Measurements from ENCODE around the gene MTUS2. TPM values are rescaled to one million over a fixed set of nuclear protein-coding genes. Genes with fewer than 3 reads are reported as not detected.

The MTUS2 gene
- total RNA-seq, 2 donors from 2014 or later: not detected

- Mint-ChIP-seq H3K9me3 (no peaks in the 10 kb centered on the region), H3K36me3 (no peaks in the 10 kb centered on the region), H3K27ac (no peak overlapping the region)
- ATAC-seq: no peak
- no peak for DNase-seq (ENCODE audit: low spot score in 2 of 2)
Observed at GRCh38 chr13:28843639-28844038, 23.5 kb downstream of the MTUS2 start.

GRCh38 chr13:28849441-28849840 lies 29.3 kb downstream of the MTUS2 start:
- Mint-ChIP-seq H3K36me3 (no peaks in the 10 kb centered on the region), H3K27ac (no peak overlapping the region), H3K9me3 (no peaks in the 10 kb centered on the region)
- ATAC-seq (no peak), DNase-seq (ENCODE audit: low spot score in 2 of 2) (no peak)

GRCh38 chr13:28850226-28850625 lies 30.1 kb downstream of the MTUS2 start:
- H3K27ac Mint-ChIP-seq: no peak overlapping the region
- H3K36me3 Mint-ChIP-seq: no peaks in the 10 kb centered on the region
- no peak for DNase-seq (ENCODE audit: low spot score in 2 of 2)
- ATAC-seq: no peak
- peaks cover 0 to under 1% of the 10 kb centered on the region in 2 donors for H3K9me3 Mint-ChIP-seq

DNA sequence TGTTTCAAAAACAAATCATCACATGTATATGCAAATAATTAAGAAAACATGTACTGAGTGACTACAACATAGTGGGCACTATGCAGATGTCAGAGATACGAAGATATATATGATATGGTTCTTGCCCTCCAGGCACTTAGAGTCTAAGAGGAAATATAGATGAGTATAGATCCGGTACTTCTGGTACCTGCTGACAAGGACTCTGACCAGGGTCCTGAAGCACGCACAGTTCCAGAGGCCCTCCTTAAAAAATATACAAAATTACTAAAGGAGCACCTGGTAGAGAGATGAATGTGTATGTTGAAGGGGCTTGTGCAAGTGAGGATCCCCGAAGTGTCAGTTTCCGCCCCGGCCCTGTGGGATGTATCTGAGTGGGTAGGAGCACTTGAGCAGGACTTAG lies 31.3 kb downstream of the MTUS2 start:
- DNase-seq (ENCODE audit: low spot score in 2 of 2) (no peak), ATAC-seq (no peak)
- no peaks in the 10 kb centered on the region for H3K36me3 Mint-ChIP-seq
- no peak overlapping the region for H3K27ac Mint-ChIP-seq
- peaks cover 0 to 3% of the 10 kb centered on the region in 2 donors for H3K9me3 Mint-ChIP-seq

- H3K36me3 Mint-ChIP-seq: no peaks in the 10 kb centered on the region
- no peak for DNase-seq (ENCODE audit: low spot score in 2 of 2)
- no peak overlapping the region for H3K27ac Mint-ChIP-seq
- H3K9me3 Mint-ChIP-seq: peaks cover 0 to 3% of the 10 kb centered on the region in 2 donors
- no peak for ATAC-seq
Observed at GRCh38 chr13:28854657-28855056, 34.5 kb downstream of the MTUS2 start.

GRCh38 chr13:28856287-28856686 lies 36.1 kb downstream of the MTUS2 start:
- ATAC-seq (no peak), DNase-seq (ENCODE audit: low spot score in 2 of 2) (no peak)
- no peak overlapping the region for H3K27ac Mint-ChIP-seq
- no peaks in the 10 kb centered on the region for H3K36me3 Mint-ChIP-seq
- H3K9me3 Mint-ChIP-seq: peaks cover 0 to 3% of the 10 kb centered on the region in 2 donors

DNA sequence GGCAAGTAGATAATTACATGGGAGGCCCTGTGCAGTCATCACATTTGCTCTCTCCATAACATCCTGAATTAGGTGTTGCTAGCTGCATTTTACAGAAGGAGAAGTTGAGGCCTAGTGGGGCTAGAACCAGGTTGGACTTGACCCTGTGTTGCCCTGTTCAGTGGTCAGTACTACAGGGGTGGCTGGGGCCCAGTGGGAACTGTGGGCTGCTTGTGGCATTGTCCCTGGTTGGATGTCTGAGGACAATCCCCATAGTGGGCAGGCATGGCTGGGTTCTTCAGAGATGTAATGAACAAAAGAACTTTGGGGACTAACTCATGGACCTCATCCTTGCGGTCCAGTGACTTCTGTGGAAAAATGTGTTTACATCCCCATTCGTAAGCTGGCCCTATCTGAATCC lies 38.9 kb downstream of the MTUS2 start:
- H3K36me3 Mint-ChIP-seq: no peaks in the 10 kb centered on the region
- H3K9me3 Mint-ChIP-seq: peaks cover 0 to 3% of the 10 kb centered on the region in 2 donors
- ATAC-seq: no peak
- no peak overlapping the region for H3K27ac Mint-ChIP-seq
- DNase-seq (ENCODE audit: low spot score in 2 of 2): no peak

DNA sequence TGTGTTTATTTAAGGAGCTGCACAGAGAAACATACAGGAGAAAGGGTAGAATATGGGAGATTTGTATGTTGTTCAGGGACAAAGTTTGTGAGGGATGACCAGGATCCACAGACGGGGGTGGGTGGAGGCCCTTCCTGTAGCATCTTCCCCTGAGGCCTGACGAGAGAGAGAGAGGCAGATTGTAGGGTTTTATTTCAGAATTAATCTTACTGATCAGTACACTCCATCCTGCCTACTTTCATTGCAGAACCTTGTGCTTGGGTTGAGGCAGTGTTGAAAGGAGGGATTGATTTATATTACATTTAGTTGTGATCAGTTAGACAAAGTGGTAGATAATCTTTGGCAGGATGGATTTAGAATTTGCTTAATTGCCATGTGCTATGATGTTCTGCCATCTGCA lies 39.6 kb downstream of the MTUS2 start:
- Mint-ChIP-seq H3K27ac (no peak overlapping the region), H3K9me3 (peaks cover 0 to 3% of the 10 kb centered on the region in 2 donors), H3K36me3 (no peaks in the 10 kb centered on the region)
- ATAC-seq (no peak), DNase-seq (ENCODE audit: low spot score in 2 of 2) (no peak)

DNA sequence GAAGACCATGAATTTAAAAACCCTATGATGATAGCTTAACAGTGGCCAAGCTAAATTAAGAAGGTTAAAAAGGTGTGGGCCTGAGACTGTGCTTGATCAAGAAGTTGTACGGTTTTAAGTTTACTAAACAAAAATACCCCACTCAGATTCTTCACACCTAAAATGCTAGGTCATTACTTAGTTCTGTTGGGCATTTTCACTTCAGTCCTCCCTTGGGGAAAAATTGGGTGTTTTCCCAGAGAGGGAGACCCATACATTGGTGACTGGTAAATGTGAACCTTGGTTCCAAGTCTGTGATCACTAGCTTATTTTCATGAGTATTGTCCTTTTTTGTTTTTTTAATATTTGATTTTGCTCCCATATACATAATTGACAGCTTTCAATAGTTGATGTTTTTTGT lies 44.4 kb downstream of the MTUS2 start:
- DNase-seq (ENCODE audit: low spot score in 2 of 2): no peak
- no peaks in the 10 kb centered on the region for H3K9me3 Mint-ChIP-seq
- no peak overlapping the region for H3K27ac Mint-ChIP-seq
- ATAC-seq: no peak
- H3K36me3 Mint-ChIP-seq: no peaks in the 10 kb centered on the region

GRCh38 chr13:28865149-28865744 lies 45.1 kb downstream of the MTUS2 start:
- H3K27ac Mint-ChIP-seq: no peak overlapping the region
- no peak for DNase-seq (ENCODE audit: low spot score in 2 of 2)
- no peaks in the 10 kb centered on the region for H3K36me3 Mint-ChIP-seq
- no peaks in the 10 kb centered on the region for H3K9me3 Mint-ChIP-seq
- no peak for ATAC-seq

DNA sequence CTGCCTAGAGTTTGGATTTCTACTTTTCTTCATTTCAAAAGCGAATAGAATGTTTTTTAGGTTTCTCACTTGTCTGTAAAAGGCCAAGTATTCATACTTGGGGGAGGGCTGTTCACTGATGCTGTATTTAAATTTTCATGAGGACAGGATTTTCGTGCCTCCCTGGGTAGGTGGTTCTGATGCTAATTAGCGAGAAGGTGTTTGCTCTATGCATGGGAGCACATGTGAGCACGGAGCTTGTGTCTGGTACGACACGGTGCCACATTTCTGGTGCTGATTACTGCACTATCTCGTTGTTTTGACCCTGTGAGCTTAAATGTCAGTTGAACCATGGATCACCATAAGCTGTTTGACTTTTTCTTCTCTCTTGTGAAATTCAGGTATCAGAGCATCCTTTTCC lies 45.8 kb downstream of the MTUS2 start:
- ATAC-seq: no peak
- Mint-ChIP-seq H3K9me3 (no peaks in the 10 kb centered on the region), H3K36me3 (no peaks in the 10 kb centered on the region), H3K27ac (no peak overlapping the region)
- no peak for DNase-seq (ENCODE audit: low spot score in 2 of 2)

- peaks cover 3 to 4% of the 10 kb centered on the region in 2 donors for H3K36me3 Mint-ChIP-seq
- H3K27ac Mint-ChIP-seq: no peak overlapping the region
- DNase-seq (ENCODE audit: low spot score in 2 of 2) (no peak), ATAC-seq (no peak)
- H3K9me3 Mint-ChIP-seq: peaks cover 3 to 9% of the 10 kb centered on the region in 2 donors
Observed at GRCh38 chr13:28866932-28867331, 46.8 kb downstream of the MTUS2 start.

DNA sequence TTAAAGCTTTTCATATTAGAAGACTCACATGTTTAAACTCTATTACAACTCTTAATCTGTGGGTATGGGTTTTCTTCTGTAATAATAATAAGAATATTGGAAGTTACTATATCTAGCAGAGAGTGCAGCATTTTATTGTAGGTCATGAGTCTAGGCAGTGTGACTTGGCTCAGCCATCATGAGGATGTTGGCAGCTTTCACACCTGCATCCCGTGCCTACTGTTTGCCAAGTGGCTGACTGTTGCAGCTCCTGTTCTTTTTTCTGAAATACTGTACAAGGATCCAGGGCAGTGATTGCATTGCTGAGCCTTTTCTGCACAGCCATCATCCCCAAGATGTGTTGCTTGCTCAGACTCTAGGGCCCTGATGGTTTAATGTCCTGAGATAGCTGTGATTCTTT lies 47.4 kb downstream of the MTUS2 start:
- Mint-ChIP-seq H3K9me3 (peaks cover 10 to 16% of the 10 kb centered on the region in 2 donors), H3K27ac (no peak overlapping the region), H3K36me3 (peaks cover 9% of the 10 kb centered on the region in 2 donors)
- DNase-seq (ENCODE audit: low spot score in 2 of 2): no peak
- no peak for ATAC-seq

DNA sequence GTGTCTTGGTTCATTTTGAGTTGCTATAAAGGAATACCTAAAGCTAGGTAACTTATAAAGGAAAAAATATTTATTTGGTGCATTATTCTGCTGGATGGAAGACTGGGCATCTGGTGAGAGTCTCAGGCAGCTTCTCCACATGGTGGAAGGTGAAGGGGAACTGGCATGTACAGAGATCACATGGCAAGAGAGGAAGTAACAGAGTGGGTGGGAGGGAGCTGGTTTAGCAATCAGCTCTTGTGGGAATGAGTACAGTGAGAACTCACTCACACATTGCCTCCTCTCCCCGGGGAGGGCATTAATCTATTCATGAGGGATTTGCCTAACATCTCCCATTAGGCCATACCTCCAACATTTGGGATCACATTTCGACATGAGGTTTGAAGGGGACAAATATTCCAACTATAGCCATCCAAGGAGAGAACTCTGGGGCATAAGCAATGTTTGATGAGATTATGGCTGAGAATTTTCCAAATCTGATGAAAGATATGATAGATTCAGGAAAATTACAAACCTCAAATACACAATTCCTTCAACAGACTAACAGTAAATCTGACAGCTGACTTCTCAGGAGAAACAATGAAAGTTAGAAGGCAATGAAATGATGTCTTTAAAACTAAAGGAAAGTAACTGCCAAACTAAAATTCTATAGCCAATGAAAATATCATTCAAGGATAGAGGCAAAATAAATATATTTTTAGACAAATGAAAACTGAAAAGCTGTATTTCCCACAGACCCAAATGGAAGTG lies 52.5 kb downstream of the MTUS2 start:
- Mint-ChIP-seq H3K9me3 (peaks cover 13 to 19% of the 10 kb centered on the region in 2 donors), H3K27ac (no peak overlapping the region), H3K36me3 (peaks cover 9 to 10% of the 10 kb centered on the region in 2 donors)
- no peak for DNase-seq (ENCODE audit: low spot score in 2 of 2)
- ATAC-seq: no peak

- no peak overlapping the region for H3K27ac Mint-ChIP-seq
- DNase-seq (ENCODE audit: low spot score in 2 of 2): no peak
- H3K36me3 Mint-ChIP-seq: peaks cover 9 to 10% of the 10 kb centered on the region in 2 donors
- peaks cover 13 to 19% of the 10 kb centered on the region in 2 donors for H3K9me3 Mint-ChIP-seq
- ATAC-seq: no peak
Observed at GRCh38 chr13:28875846-28876615, 55.9 kb downstream of the MTUS2 start.

GRCh38 chr13:28877408-28877807 lies 57.3 kb downstream of the MTUS2 start:
- Mint-ChIP-seq H3K36me3 (peaks cover under 1 to 2% of the 10 kb centered on the region in 2 donors), H3K27ac (no peak overlapping the region), H3K9me3 (peaks cover 4 to 5% of the 10 kb centered on the region in 2 donors)
- DNase-seq (ENCODE audit: low spot score in 2 of 2) (no peak), ATAC-seq (no peak)

DNA sequence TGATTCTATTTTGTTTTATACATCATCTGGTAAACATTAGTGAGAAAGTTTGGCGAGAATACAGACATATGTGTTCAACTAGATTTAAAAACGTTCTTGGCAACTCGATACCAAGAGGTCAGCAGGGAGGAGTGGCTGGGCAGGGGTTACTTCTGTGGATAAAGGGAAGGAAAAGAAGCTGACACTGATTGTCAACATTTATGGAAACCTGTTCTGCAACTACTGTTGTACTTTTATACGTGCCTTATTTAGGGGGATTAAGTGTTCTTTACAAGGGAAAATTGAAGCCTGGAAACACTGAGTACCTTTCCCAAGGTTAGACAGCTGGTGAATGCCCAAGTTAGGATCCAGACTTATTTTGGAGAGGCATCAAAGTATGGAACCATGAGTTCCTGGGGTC lies 65.0 kb downstream of the MTUS2 start:
- Mint-ChIP-seq H3K27ac (no peak overlapping the region), H3K9me3 (peaks cover 0 to 4% of the 10 kb centered on the region in 2 donors), H3K36me3 (no peaks in the 10 kb centered on the region)
- DNase-seq (ENCODE audit: low spot score in 2 of 2) (no peak), ATAC-seq (no peak)
